Activated T-helper 9 cell treated with anti-CD3 and anti-CD28 coated beads, Interleukin-2, amount 50 U/mL, for 16 hours (primary cell): ENCODE measurements around the gene PATJ.

Experiments used
- DNase-seq: peaks from one replicate; pipeline ENCODE4 v3.0.0-alpha.2; 2020; ENCODE audit warnings: low read depth

Gene PATJ

GRCh38 chr1:62054188-62054587, 311.9 kb downstream of the PATJ start:
- no peak for DNase-seq

GRCh38 chr1:62057230-62057629, 314.9 kb downstream of the PATJ start:
- no peak for DNase-seq

GRCh38 chr1:62057641-62058290, 315.5 kb downstream of the PATJ start:
- no peak for DNase-seq

- DNase-seq: no peak
These were observed 316.7 kb downstream of the PATJ start for GRCh38 chr1:62058956-62059355.

- no peak for DNase-seq
These were observed 319.8 kb downstream of the PATJ start for GRCh38 chr1:62062087-62062486.

- DNase-seq: no peak
These were observed 322.6 kb downstream of the PATJ start for GRCh38 chr1:62064829-62065407.

- no peak for DNase-seq
These were observed 324.4 kb downstream of the PATJ start for GRCh38 chr1:62066713-62067112.

GRCh38 chr1:62068416-62068843, 326.1 kb downstream of the PATJ start:
- DNase-seq: no peak

- no peak for DNase-seq
These were observed 326.7 kb downstream of the PATJ start for GRCh38 chr1:62068978-62069377.

GRCh38 chr1:62070384-62071011, 328.2 kb downstream of the PATJ start:
- no peak for DNase-seq

GRCh38 chr1:62071695-62072094, 329.4 kb downstream of the PATJ start:
- DNase-seq: no peak

GRCh38 chr1:62076286-62076685, 334.0 kb downstream of the PATJ start:
- no peak for DNase-seq

GRCh38 chr1:62077821-62078220, 335.5 kb downstream of the PATJ start:
- DNase-seq: no peak

GRCh38 chr1:62082456-62083363, 340.4 kb downstream of the PATJ start:
- no peak for DNase-seq

GRCh38 chr1:62084310-62084890, 342.1 kb downstream of the PATJ start:
- DNase-seq: no peak

GRCh38 chr1:62088439-62088838, 346.2 kb downstream of the PATJ start:
- no peak for DNase-seq

- no peak for DNase-seq
These were observed 347.3 kb downstream of the PATJ start for GRCh38 chr1:62089570-62089969.

GRCh38 chr1:62090016-62090415, 347.7 kb downstream of the PATJ start:
- DNase-seq: no peak

GRCh38 chr1:62092110-62092509, 349.8 kb downstream of the PATJ start:
- no peak for DNase-seq

- DNase-seq: no peak
These were observed 351.0 kb downstream of the PATJ start for GRCh38 chr1:62093261-62093660.

- no peak for DNase-seq
These were observed 355.2 kb downstream of the PATJ start for GRCh38 chr1:62097464-62097863.

GRCh38 chr1:62100442-62100841, 358.2 kb downstream of the PATJ start:
- DNase-seq: no peak
